T follicular helper cell (primary cell): ENCODE data around the gene RXRG.
"Not testable (repeated sequence)": the region's sequence is repeated elsewhere in the genome, so short reads cannot be mapped to it uniquely, and the experiment has no call there.

ENCODE experiments used
- DNase-seq: peaks from one replicate; pipeline ENCODE4 v3.0.0-alpha.2; 2020; ENCODE audit warnings: low read depth
- total RNA-seq, 2 experiments: gene quantifications; one replicate each; lab custom pipeline; 2026; lab: John Stamatoyannopoulos, UW

RXRG gene
- 0 to 0.06 reads per million in 2 experiments for total RNA-seq

GRCh38 chr1:165444897-165445370 lies at the start of gene RXRG:
Gene RXRG, minus strand, starts transcription at chr1:165445126. Its CDS starts 233 bp downstream, at chr1:165444893.
- no peak for DNase-seq

- DNase-seq: no peak
Observed at GRCh38 chr1:165492845-165493373, 48.0 kb upstream of the RXRG start.

- no peak for DNase-seq
Observed at GRCh38 chr1:165490175-165490574, 45.2 kb upstream of the RXRG start.

- DNase-seq: no peak
Observed at GRCh38 chr1:165487921-165488320, 43.0 kb upstream of the RXRG start.

GRCh38 chr1:165486663-165487062 lies 41.7 kb upstream of the RXRG start:
- DNase-seq: no peak

- no peak for DNase-seq
Observed at GRCh38 chr1:165485716-165486115, 40.8 kb upstream of the RXRG start.

GRCh38 chr1:165484532-165484931 lies 39.6 kb upstream of the RXRG start:
- DNase-seq: no peak

GRCh38 chr1:165483412-165483811 lies 38.5 kb upstream of the RXRG start:
- no peak for DNase-seq

GRCh38 chr1:165481820-165482532 lies 37.0 kb upstream of the RXRG start:
- no peak for DNase-seq

GRCh38 chr1:165476776-165477175 lies 31.9 kb upstream of the RXRG start:
- no peak for DNase-seq

- no peak for DNase-seq
Observed at GRCh38 chr1:165474196-165474595, 29.3 kb upstream of the RXRG start.

GRCh38 chr1:165473081-165473480 lies 28.2 kb upstream of the RXRG start:
- no peak for DNase-seq

- no peak for DNase-seq
Observed at GRCh38 chr1:165468726-165469249, 23.9 kb upstream of the RXRG start.

- DNase-seq: no peak
Observed at GRCh38 chr1:165468253-165468652, 23.3 kb upstream of the RXRG start.

- DNase-seq: no peak
Observed at GRCh38 chr1:165467706-165468105, 22.8 kb upstream of the RXRG start.

- DNase-seq: no peak
Observed at GRCh38 chr1:165463978-165464377, 19.1 kb upstream of the RXRG start.

GRCh38 chr1:165459683-165460082 lies 14.8 kb upstream of the RXRG start:
- not testable (repeated sequence) for DNase-seq

- DNase-seq: no peak
Observed at GRCh38 chr1:165456861-165457260, 11.9 kb upstream of the RXRG start.

- no peak for DNase-seq
Observed at GRCh38 chr1:165456114-165456513, 11.2 kb upstream of the RXRG start.

GRCh38 chr1:165455111-165455510 lies 10.2 kb upstream of the RXRG start:
- DNase-seq: no peak

GRCh38 chr1:165454091-165454610 lies 9.2 kb upstream of the RXRG start:
- DNase-seq: no peak

GRCh38 chr1:165452336-165453130 lies 7.6 kb upstream of the RXRG start:
- DNase-seq: no peak
